AG09319 (cell line): ENCODE measurements around the gene LHB.
A peak's percentile ranks its signal among the peaks of the same experiment; 100 is the strongest.

Experiments
- DNase-seq: peaks from one replicate; pipeline ENCODE4 v3.0.0-alpha.2; 2010; ENCODE audit warnings: low read depth; ENCODE audit errors: extremely low read depth
- TF ChIP-seq, protein P1 (sequence below): IDR thresholded peaks from 2 replicates; pipeline ENCODE4 v1.5.1; 2011; ENCODE audit warnings: low read depth, mild to moderate bottlenecking, inconsistent platforms, low read length, moderate library complexity

Gene LHB

DNA sequence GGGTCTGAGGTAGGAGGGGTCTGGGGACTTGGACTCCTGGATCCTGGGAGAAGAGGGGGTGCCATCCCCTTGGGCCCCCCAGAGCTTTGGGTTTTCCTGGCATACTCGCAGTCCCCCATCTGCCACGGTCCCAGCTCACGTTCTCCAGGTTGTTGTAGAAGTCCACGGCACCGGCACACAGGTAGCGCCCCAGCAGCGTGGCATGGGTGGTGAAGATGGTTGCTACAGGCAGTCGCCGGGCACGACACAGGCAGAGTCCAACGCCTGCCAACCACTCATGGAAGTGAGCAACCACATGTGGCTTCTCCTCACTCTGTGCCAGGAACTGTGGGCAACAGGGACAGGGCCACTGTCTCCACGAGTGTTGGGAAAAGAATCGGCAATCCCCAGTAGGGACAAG is 31.2 kb downstream of the LHB start:
- TF ChIP-seq, protein P1, sequence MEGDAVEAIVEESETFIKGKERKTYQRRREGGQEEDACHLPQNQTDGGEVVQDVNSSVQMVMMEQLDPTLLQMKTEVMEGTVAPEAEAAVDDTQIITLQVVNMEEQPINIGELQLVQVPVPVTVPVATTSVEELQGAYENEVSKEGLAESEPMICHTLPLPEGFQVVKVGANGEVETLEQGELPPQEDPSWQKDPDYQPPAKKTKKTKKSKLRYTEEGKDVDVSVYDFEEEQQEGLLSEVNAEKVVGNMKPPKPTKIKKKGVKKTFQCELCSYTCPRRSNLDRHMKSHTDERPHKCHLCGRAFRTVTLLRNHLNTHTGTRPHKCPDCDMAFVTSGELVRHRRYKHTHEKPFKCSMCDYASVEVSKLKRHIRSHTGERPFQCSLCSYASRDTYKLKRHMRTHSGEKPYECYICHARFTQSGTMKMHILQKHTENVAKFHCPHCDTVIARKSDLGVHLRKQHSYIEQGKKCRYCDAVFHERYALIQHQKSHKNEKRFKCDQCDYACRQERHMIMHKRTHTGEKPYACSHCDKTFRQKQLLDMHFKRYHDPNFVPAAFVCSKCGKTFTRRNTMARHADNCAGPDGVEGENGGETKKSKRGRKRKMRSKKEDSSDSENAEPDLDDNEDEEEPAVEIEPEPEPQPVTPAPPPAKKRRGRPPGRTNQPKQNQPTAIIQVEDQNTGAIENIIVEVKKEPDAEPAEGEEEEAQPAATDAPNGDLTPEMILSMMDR, result no peak
- no peak for DNase-seq

DNA sequence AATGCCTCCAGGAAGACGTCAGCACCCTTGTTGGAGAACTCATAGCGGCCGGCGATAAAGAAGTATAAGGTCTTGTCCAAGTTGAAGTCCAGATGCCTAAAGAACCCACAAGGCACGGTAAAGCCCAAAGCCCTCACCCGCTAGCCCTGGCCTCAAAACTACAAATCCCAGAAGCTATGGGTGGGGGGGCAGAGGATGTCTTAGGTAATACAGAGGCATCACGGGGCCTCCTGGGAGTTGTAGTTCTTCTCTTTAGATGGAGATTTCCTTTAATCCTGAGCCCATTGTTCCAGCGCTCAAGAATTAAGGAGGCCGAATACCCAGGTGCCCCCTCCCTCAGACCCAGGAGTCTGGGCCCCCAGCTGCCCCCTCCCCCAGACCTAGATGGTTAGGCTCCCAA is 34.6 kb downstream of the LHB start:
- TF ChIP-seq, protein P1, result no peak
- DNase-seq, result no peak

DNA sequence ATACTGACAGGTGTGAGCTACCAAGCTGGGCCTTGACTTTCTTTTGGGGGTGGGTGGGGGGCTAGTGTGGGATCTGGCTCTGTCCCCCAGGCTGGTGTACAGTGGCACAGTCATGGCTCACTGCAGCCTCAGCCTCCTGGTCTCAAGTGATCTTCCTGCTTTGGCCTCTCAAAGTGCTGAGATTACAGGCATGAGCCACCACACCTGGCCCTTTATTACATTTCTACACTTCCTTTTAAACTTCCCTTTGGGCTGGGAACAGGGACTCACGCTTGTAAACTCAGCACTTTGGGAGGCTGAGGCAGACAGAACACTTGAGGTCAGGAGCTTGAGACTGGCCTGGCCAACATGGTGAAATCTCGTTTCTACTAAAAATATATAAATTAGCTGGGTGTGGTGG is 39.8 kb downstream of the LHB start:
- TF ChIP-seq, protein P1, result no peak
- DNase-seq, result no peak

DNA sequence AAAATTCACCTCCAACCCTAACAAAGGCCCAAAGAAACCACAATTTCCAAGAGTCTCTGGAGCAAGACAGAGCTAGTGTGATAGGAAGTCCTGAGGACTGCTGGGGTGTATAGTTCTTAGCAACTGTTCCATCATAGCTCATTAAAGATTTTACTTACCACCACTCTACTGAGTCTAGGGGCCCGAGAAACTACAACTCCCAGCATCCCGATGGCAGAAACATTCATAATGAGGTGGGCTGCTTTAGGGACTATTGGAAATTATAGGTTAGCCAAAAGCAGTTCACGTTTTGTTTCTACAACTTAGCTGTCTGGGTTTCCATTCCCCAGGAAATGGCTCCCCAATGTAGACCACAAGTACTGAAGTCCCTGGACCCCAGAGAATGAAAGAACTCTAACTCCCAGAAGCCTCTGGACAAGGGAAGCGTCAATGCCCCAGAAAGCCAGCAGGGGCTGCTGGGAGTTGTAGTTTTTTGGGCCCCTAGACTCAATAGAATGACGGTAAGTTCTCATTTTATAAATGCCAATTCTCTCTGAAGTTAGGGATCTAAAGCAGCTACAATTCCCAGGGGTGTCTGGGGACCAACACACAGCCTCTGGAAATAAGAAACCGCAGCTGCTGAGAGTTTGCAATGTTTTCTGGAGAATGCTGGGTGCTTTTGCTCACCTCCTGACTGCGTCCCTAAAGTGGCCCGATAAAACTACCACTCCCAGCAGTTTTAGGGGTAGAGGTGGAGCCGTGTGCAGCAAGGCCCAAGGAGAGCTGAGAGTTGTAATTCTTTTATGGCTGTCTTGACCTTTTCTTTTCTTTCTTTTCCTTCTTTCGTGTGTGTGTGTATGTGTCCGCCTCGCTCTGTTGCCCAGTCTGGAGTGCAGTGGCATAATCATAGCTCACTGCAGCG is 40.7 kb downstream of the LHB start:
- DNase-seq, result no peak
- TF ChIP-seq, protein P1, result no peak

DNA sequence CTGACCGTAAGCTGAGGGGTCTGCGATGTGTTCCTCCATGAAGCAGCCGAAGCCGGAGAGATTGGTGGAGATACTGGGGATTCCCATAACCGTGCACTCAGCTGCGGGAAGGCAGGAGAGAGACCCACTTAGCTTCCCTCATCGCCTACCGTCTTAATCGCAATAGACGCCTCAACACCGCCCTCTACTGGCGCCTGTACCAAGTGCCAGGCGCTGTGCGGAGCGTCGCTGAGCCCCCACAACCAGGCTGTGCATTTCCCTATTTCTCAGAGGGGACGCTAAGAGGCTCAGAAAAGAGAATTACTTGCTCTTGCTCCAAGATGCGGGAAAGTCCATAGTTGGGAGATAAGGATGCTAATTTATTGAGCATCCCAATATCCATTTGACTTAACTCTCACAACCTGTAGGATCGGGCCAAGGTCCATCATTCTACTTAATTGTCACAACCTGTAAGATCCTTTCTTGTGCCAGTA is 45.9 kb downstream of the LHB start:
- TF ChIP-seq, protein P1, result peak; percentile 96

DNA sequence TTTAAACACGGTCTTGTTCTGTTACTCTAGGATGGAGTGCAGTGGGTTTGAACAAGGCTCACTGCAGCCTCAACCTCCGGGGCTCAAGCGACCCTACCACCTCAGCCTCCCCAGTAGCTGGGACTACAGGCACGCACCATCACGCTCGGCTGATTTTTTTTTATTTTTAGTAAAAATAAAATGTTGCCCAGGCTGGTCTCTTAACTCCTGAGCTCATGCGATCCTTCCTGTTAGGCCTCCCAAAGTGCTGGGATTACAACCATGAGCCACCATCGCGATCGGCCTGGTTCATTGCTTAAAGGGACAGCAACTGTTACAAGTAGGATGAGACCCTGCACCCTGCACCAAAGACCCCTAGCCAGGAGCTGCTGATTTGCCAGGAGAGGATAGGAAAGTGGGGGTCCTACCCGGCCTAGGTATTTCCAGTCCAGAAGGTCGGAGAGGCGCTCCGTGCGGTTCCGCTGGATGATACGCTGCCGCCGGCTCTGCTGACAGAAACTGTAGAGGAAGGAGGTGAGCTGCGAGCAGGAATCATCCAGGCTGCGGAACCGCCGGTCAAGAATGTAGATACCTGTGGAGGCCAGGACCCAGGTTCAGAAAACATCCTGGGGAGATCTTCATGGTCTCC is 46.6 kb downstream of the LHB start:
- TF ChIP-seq, protein P1, result no peak

More for the DNA sequence above, 45.9 kb downstream of the LHB start:
- DNase-seq, result no peak

More for the DNA sequence above, 46.6 kb downstream of the LHB start:
- DNase-seq, result no peak
